Thoracic aorta (tissue), 2 donors: ENCODE measurements around the gene SYNE1. TPM values are rescaled to one million over a fixed set of nuclear protein-coding genes. Genes with fewer than 3 reads are reported as not detected.
A peak's percentile ranks its signal among the peaks of the same experiment; 100 is the strongest.

Experiments
- ATAC-seq: fragments of 150-250 bp; one replicate; pipeline ENCODE4 v1.8.0; 2017; ENCODE audit warnings: low read depth; ENCODE audit not compliant: insufficient number of reproducible peaks, low FRiP score
- DNase-seq: peaks from one replicate; pipeline ENCODE4 v3.0.0-alpha.2; 2020; ENCODE audit warnings: low spot score
- H3K27ac ChIP-seq, 2 donors: fragments of 200-600 bp; sonication (generic); 1 replicate in 1 of 2; 2 replicates in 1 of 2; pipeline ENCODE4 v1.5.1; 2016; ENCODE audit warnings: mild to moderate bottlenecking in 2 of 2, moderate library complexity in 2 of 2
- H3K27me3 ChIP-seq: fragments of 200-600 bp; sonication (generic); replicated peaks from 2 replicates; pipeline ENCODE4 v1.6.0; 2016; ENCODE audit warnings: mild to moderate bottlenecking; ENCODE audit not compliant: insufficient read depth
- H3K36me3 ChIP-seq: fragments of 200-600 bp; sonication (generic); one replicate; pipeline ENCODE4 v1.5.1; 2016
- H3K4me1 ChIP-seq, 2 donors: fragments of 200-600 bp; sonication (generic); 1 replicate in 1 of 2; 2 replicates in 1 of 2; pipeline versions ENCODE4 v1.5.1 to v1.6.0; 2016; ENCODE audit warnings: low read depth in 2 of 2, mild to moderate bottlenecking in 1 of 2; ENCODE audit not compliant: control insufficient read depth in 1 of 2
- H3K4me3 ChIP-seq: fragments of 200-600 bp; sonication (generic); 2 replicates; pipeline ENCODE4 v1.5.1; 2016; ENCODE audit warnings: mild to moderate bottlenecking
- H3K9me3 ChIP-seq: fragments of 200-600 bp; sonication (generic); 2 replicates; pipeline ENCODE4 v1.5.1; 2016
- CTCF ChIP-seq: fragments of 200-600 bp; sonication (generic); IDR thresholded peaks from one replicate; pipeline ENCODE4 v1.5.1; 2019; ENCODE audit warnings: antibody characterized with exemption
- total RNA-seq, 2 donors: library from RNA; depleted of rRNA; stranded (reverse); fragments of >200 nt; gene quantifications; one replicate each; pipeline versions ENCODE4 v1.1.0 to v1.2.3, GENCODE V29; 2016

Gene SYNE1
- total RNA-seq, 2 donors from 2014 or later, result 462 to 552 TPM

GRCh38 chr6:152600022-152600421, 37.1 kb downstream of the SYNE1 start:
- Histone ChIP-seq H3K4me3 (no peak overlapping the region), H3K27me3 (no peaks in the 10 kb centered on the region), H3K27ac (no peak overlapping the region), H3K36me3 (no peaks in the 10 kb centered on the region), H3K4me1 (no peaks in the 10 kb centered on the region), H3K9me3 (no peaks in the 10 kb centered on the region)
- no peak for ATAC-seq
- TF ChIP-seq CTCF, result no peak
- DNase-seq, result no peak

- no peak overlapping the region for H3K4me3 ChIP-seq
- H3K9me3 ChIP-seq, result no peaks in the 10 kb centered on the region
- H3K27me3 ChIP-seq, result no peaks in the 10 kb centered on the region
- no peak for DNase-seq
- H3K27ac ChIP-seq, result no peak overlapping the region
- no peaks in the 10 kb centered on the region for H3K36me3 ChIP-seq
- no peak for ATAC-seq
- no peak for TF ChIP-seq CTCF
- no peaks in the 10 kb centered on the region for H3K4me1 ChIP-seq
These were observed 38.1 kb downstream of the SYNE1 start for GRCh38 chr6:152598901-152599537.

- Histone ChIP-seq H3K4me1 (no peaks in the 10 kb centered on the region), H3K36me3 (no peaks in the 10 kb centered on the region), H3K4me3 (no peak overlapping the region), H3K9me3 (no peaks in the 10 kb centered on the region), H3K27me3 (no peaks in the 10 kb centered on the region), H3K27ac (no peak overlapping the region)
- DNase-seq (no peak), ATAC-seq (no peak)
- no peak for TF ChIP-seq CTCF
These were observed 38.7 kb downstream of the SYNE1 start for GRCh38 chr6:152598421-152598820.

- Histone ChIP-seq H3K27ac (no peak overlapping the region), H3K9me3 (no peaks in the 10 kb centered on the region), H3K27me3 (no peaks in the 10 kb centered on the region), H3K4me3 (no peak overlapping the region), H3K4me1 (no peaks in the 10 kb centered on the region), H3K36me3 (no peaks in the 10 kb centered on the region)
- no peak for TF ChIP-seq CTCF
- ATAC-seq (no peak), DNase-seq (no peak)
These were observed 40.4 kb downstream of the SYNE1 start for GRCh38 chr6:152596726-152597125.

- Histone ChIP-seq H3K9me3 (no peaks in the 10 kb centered on the region), H3K27ac (no peak overlapping the region), H3K27me3 (no peaks in the 10 kb centered on the region), H3K4me3 (no peak overlapping the region), H3K36me3 (no peaks in the 10 kb centered on the region), H3K4me1 (no peaks in the 10 kb centered on the region)
- ATAC-seq (no peak), DNase-seq (no peak)
- TF ChIP-seq CTCF, result peak; percentile 33
These were observed 41.7 kb downstream of the SYNE1 start for GRCh38 chr6:152595499-152595898.
